HG03442 (cell line): Measurements from ENCODE around the gene SH3PXD2A.
"Not testable (repeated sequence)": the region's sequence is repeated elsewhere in the genome, so short reads cannot be mapped to it uniquely, and the experiment has no call there.

Source experiments
- ATAC-seq: cut with Tn5 transposase; IDR thresholded peaks from one replicate; pipeline ENCODE4 v1.9.1; 2021; ENCODE audit warnings: mild to moderate bottlenecking, moderate library complexity; ENCODE audit not compliant: unreplicated experiment

SH3PXD2A gene

DNA sequence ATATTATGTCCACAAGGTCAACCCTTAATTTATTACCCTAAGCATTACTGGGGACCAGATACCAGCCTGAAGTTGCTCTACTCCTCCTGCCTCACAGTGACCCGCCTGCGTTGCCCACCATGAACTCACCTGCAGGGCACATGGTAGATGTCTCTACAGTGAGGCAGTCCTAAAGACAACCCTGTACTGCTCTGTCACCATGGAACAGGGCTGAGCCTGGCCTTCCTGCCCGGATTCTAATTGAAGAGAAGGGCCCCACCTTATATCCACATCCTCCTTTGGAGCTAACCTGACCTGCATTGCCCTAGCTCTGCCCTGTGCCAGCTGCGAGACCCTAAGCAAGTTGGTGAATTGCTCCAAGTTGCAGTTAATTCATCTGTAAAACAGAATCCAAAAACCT lies 4.1 kb downstream of the SH3PXD2A start:
- ATAC-seq: no peak

DNA sequence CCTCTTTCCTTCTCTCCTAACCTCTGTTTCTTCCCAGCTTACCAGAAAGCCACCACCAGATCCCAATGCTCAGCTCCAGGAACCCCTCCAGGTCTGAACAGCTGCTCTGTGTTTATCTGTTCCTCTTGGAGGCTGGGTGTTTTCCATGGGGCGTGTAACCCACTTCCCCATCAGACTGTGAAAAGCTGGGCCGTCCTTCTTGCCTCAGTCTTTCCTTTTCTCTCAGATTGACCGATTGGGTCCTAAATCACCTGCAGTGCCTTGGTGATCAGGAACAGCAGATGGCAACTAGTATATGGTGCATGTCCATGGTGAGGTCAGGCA lies 4.8 kb downstream of the SH3PXD2A start:
- no peak for ATAC-seq

- no peak for ATAC-seq
Observed at GRCh38 chr10:103849880-103850571, 5.3 kb downstream of the SH3PXD2A start.

- ATAC-seq: no peak
Observed at GRCh38 chr10:103849212-103849877, 6.0 kb downstream of the SH3PXD2A start.

DNA sequence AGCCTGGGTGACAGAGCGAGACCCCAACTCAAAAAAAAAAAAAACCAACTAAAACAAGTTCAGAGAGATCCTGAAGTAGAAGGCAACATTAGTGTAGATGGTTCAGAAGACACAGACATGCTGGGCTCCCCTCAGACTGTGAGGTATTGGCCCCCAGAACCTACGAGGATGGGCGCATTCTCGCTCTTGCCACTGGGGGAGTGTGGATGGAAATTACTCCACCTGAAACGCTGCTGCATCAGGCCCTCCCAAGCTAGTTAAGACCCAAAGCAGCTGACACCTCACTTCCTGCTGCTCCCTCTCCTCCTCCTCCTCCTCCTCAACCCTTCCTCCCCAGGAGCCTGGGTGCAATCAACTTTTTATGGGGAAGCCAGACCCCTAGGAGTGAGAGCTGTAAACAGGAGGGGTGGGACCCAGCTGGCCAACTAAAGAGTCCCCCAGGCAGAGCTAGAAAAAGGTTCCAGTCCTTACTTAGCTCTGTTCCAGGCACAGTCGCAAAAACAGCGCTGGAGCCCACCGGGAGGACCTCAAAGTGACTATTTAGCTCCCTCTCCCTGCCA lies 7.4 kb downstream of the SH3PXD2A start:
- no peak for ATAC-seq

DNA sequence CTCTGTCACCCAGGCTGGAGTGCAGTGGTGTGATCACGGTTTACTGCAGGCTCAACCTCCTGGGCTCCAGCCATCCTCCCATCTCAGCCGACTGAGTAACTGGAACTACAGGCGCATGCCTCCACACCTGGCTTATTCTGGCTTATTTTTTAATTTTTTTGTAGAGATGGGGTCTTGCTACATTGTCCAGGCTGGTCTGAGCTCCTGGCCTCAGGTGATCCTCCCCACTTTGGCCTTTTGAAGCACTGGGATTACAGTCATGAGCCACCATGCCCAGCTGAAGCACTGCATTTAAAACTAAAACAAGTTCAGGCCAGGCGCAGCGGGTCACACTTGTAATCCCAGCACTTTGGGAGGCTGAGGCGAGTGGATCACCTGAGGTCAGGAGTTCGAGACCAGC lies 8.0 kb downstream of the SH3PXD2A start:
- ATAC-seq: no peak

GRCh38 chr10:103845972-103846371 lies 9.4 kb downstream of the SH3PXD2A start:
- peak; percentile 65 for ATAC-seq

- ATAC-seq: not testable (repeated sequence)
Observed at GRCh38 chr10:103845346-103845745, 10.0 kb downstream of the SH3PXD2A start.

DNA sequence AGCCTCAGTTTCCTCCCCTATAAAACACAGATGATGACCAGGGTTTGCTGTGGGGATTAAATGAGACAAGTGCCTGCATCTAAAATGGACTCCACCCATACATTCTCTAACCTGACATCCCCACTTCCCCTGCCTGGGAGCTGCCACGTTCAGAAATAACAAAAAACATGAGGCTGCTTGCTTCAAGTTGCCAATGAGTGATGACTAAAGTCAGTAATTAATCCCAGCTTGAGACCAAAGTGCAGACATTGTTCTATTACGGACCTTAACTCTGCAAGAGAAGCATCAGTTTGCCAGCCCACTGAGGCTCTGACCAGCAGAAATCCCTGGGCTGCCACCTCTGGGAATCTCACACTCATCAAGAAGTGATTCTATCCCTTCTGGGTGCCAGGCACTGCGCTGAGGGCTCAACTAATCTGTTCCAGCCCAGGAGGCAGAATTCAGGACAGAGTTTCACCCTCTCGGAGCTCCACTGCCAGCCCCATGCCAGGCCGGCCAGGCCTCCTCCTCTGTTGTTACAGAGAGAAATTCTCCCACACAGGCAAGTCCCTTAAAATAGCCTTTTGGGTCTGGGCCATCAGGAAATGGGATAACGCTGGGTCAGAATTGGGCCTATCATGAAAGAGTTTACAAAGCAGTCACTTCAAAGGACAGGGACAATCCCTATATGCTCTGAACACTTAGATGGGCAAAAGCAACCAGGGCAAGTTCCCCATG lies 11.4 kb downstream of the SH3PXD2A start:
- no peak for ATAC-seq

DNA sequence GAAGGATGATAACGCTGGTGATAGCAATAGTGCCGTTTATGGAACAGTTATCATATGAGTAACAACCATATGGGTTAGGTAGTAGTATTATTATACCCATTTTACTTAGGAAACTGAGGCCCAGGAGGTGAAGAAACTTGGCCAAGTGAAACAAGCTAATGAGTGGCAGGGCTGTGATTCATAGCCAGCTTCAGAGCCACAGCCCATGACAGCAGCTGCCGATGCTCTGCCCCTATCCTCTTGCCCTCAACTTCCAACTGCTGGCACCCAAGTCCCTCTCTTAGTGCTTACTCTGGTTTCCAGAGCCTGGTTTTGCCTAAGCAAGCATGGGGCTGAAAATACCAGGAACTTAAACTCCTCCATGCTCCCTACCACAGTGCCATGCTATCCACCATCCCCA lies 12.3 kb downstream of the SH3PXD2A start:
- ATAC-seq: no peak

DNA sequence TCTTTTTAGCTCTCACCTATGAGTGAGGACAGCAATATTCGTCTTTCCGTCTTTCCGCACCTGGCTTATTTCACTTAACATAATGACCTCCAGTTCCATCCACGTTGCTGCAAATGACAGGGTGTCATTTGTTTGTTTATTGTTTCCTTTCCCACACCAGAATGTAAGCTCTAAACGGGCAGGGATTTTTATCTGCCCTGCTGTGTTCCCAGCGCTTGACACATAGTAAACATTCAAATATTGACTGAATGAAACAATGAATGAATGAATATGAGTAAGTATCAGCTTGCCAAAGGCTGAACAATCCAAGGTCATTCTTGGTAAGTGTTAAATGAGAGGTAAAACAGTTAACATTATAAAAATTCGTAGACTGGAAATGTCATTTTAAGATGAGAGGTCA lies 12.8 kb downstream of the SH3PXD2A start:
- ATAC-seq: no peak

DNA sequence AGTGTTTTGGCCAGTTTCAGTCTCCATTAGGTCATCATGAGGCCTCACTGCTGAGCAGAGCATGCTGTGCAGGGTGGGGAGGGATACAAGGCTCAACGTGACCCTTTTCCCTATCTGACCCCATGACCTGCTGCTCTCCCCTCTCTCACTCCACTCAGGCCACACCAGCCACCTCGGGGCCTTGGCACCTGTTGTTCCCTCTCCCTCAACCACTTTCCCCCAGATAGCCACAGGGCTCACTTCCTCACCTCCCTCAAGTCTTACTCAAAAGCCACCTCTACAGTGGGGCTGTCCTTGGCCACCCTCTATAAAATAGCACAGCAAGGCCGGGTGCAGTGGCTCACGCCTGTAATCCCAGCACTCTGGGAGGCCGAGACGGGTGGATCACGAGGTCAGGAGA lies 13.9 kb downstream of the SH3PXD2A start:
- no peak for ATAC-seq

DNA sequence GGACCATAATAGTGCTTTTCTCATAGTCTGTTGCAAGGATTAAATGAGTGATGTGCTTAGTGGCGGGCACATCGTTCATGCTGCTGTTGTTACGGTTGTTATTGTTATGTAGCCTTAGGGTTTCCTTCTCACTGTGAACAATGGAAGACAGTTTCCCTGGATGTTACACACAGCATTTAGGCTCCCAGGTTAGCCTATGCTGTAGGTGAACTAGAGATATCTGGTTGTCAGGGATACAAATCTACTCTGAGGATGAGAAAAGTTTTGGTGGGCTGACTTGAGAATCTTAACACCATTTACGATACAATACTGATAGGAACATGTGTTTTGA lies 14.7 kb downstream of the SH3PXD2A start:
- ATAC-seq: no peak

DNA sequence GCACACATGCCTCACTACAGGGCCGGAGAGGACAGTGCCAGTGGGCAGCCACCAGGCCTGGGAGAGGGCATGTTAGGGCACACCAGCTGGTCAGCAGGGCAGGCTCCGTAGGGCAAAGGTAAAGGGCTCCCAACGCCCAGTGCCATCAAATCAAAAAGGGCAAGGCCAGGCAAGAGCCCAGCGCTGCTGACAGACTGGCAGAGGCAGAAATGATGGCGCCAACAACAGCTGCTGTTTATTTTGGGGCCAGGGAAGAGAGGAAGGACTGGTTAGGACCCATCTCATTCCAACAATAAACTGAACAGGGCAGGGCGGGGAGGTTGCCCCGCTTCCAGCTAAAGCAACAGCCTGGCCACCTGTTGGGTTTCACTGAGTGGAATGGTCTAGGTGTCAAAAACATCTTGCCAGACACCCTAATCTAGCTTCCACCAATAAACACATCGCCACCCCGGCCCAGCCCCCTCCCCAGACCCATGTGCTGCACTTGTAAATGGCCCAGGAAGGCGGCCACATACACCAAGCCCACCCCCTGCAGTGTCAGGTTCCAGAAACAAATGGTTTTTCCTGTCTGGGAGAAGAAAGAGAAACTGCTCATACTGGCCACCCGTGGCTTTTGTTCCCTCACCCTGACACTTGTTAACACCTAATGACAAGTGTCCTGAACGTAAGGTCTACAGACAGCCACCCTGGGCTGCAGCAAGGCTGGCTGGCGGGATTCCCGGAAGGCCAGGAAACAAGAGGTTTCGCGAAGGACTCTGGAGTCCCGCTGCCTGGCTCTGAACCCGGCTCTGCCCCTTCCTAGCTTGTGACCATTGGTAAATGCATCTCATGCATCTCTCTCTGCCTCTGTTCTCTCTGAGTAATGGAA lies 15.3 kb downstream of the SH3PXD2A start:
- no peak for ATAC-seq

DNA sequence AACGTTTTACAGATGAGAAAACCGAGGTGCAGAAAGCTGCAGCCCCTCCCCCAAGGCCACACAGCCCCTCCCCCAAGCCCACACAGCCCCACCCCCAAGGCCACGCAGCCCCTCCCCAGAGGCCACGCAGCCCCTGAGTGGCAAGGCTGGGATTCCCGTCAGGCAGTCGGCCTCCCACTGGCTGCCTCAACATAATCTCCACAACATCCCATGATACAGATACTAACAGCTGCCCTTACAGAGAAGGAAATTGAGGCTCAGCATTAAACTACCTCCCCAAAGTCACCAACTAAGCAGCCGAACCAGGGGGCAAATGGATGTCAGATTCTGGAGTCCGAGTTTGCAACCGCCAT lies 15.9 kb downstream of the SH3PXD2A start:
- ATAC-seq: no peak

- no peak for ATAC-seq
Observed at GRCh38 chr10:103838862-103839518, 16.4 kb downstream of the SH3PXD2A start.

DNA sequence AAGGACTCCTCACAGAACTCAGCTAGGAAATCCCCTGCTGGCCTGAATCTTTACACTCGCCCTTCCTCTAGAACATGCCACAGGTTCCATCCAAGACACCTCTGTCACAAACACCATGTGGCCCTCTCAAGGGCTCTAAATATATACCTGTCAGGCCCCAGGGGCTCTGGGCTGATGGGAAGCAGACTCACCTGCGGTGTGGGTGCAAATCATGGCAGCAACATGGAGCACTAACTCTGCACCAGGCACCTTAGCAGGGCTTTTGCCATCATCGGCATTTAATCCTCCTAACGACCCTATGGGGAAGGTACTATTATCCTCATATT lies 17.3 kb downstream of the SH3PXD2A start:
- no peak for ATAC-seq

GRCh38 chr10:103837370-103838069 lies 17.9 kb downstream of the SH3PXD2A start:
- ATAC-seq: no peak

- ATAC-seq: no peak
Observed at GRCh38 chr10:103836861-103837260, 18.5 kb downstream of the SH3PXD2A start.

DNA sequence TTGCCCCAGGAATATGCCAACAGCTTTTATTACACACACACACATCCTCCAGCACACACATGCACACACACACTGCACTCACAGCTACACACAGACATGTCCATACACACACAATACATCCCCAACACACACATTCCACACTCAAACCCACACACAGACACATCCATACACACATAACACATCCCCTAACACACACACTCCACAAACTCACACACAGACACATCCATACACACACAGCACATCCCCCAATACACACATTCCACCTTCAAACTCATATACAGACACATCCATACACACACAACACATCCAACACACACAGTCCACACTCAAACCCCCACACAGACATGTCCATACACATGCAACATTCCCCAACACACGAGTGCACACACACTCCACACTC lies 19.1 kb downstream of the SH3PXD2A start:
- no peak for ATAC-seq
